COR-L47 (cell line): ENCODE results near the gene LRGUK.

ENCODE experiments used
- DNase-seq: peaks from one replicate; lab custom pipeline; 2025; lab: John Stamatoyannopoulos, UW

LRGUK gene

DNA sequence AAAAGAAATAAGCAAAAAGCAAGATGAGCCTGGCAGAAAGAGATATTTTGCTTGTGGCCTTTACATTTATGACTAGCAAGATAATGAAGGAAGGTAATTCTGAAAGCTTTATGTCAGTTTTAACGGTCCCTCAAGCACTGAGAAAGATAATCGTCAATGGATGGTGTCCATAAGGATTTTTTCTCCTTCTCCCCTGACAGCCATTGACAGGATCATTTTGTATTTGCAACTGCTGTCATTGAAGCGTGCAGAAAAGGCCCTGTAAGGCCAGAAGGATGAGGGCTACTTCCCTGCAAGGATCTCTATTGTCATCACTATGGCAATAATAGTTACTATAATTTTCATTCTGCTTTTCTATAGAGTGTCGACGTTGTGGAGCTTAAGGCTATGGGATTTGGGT, 994 bp upstream of the LRGUK start:
- no peak for DNase-seq

DNA sequence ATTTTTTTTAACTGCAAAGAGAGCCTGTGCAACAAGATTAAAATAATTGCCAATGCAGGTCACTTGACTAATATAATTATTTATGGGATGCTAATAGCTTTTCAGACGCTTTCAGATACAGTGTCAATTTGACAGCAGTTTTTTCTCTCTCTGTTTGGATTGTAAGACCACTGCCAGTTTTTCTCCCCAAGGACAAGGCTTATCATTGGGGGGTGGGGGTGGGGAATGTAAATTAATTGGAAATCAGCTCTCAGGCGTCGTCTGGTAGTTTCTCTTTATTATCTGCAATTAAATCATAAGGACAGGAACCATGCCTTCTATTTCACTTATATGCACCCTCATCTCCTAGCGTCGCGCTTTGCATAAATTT, 559 bp upstream of the LRGUK start:
- DNase-seq, result no peak

GRCh38 chr7:134128829-134129228, 1.7 kb downstream of the LRGUK start:
- no peak for DNase-seq

DNA sequence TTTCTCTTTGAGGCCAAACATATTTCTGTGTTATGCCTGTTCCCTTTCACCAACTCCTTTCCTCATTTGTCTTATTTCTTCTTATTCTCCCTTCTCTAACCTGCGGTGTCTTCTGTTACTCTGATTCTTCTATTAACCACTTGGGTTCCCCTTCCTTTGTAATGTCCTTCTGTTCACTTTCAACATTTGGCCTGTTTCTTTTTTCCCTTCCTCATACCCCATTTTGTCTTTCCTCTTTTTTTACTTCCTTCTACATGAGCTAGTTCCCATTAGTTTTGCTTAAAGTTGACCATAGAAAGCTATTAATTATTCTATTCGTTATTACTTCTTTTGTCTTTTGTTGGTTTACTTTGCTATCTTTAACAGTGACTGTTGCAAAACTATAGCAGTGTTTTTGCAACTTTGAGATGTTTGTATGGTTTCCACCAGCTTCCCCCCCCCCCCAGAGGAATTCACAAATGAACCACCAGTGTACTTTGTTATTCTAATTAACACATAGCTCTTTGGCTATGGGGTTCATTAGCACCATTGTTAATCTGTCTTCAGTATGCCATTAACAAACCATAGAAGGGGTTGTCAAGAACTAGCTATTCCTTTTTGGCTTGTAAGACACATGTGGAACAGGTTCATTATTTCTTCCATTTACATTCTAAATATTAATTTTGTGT, 2.9 kb downstream of the LRGUK start:
- DNase-seq, result no peak

GRCh38 chr7:134134004-134134403, 6.9 kb downstream of the LRGUK start:
- no peak for DNase-seq

DNA sequence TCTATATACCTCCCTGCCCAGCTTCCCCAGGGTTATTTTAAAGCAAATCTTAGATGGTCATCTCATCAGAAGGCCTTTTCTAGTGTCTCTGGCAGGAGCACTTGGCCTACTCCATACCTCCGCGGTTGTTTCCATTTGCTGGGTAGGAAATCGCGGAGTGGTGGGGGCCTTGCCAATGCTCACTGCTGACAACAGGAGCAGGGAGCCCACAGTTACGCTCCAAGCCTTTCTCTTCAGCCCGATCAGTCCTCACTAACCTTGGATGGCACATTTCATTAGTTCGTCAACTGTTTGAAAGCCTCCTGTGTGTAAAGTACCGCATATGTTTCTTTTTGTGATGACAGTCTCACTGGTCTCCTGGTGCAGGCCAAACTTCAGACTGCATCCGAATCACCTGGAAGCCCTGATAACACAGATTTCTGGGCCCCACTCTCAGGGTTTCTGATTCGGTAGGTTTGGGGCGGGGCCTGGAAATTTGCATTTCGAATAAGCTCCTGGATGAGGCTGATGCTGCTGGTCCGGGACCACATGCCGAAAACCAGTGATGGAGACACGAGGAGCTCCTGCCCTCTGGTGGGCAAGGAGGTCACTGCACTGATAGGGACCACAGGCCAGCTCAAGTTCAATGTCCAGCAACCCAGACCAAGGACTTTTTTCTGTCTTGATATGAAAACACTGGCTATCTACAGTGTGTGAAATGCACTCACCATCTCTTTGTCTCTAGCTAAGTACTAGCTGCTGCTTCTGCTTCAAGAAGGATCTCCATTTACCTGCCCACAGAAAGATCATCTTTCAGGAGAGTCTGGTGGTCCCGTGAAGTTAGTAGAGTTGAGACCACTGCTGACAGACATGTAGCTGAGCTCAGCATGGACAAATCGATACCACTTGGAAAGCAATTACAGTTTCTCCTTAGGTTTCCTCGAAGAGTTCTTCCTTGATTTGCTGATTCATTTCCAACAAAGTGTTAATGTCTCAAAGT, 14.0 kb downstream of the LRGUK start:
- DNase-seq, result peak; percentile 38

DNA sequence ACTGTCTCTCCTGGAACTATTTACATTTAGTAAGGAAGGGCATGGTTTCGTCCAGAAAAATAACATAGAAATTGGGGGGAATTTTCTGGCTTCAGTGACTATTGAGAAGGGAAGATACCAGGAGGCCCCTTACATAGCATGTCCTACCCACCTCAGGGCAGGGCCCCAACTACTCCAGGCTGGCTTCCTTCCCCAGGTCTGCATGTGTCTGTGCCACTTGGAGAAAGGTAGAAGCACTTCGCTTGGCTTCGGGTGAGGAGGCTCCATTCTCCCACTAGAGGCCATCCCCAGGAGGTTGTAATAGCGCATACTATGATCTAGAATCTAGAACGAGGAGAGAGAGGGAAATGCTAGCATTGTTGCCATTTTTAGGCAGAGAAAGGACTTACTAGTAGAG, 14.7 kb downstream of the LRGUK start:
- DNase-seq, result no peak

DNA sequence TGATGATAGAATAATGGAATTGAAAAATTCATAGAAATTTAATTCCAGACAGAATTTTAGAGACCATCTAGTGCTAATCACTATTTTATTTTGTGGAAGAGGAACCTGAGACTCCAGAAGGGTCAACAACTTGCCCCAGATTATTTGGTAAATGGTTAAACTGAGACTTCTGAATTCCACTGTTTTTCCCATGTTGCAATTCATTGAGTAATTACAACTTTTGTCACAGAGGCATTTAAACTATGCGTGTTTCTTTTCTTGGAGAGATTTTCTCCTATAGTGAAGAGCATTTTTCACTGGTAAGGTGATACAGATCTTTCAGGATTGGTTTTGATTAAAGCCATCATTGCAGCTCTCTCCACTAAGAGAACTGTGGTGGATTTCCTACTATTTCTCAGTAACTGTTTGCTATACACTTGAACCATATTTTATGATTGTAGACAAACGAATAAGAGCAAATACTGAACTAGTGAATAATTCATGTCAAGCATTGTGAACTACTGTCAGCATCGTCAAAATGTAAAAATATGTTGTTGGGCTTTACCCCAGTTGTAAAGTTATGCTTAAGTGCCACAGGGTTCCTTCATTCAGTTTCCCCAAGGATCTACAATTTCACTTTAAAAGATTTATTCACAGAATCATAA, 26.5 kb downstream of the LRGUK start:
- DNase-seq, result no peak

DNA sequence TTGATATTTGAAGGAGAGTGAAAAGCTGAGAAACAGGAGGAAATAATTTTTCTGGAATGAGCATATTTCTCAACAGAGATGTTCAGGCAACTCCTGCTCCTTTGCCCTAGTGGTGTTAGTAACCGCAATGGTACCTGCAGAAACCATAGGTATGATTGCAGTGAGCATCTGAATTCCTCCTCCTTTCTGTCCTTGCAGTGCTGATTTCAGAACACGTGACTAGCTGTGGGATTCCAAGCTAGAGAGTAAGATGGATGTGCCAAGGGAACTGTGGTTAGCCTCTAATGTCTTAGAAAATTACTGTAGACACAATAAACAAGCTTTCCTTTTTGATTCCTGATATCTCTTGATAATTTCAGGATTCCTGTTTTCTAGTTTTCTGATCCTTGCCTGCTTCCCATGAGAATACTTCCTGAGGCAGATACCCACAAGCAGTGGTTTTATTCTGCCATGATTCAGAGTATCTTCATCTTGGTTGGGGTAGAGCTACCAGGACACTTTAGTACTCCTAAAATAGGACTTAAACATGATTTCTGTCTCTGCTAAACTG, 27.5 kb downstream of the LRGUK start:
- DNase-seq, result no peak

- no peak for DNase-seq
Measured at GRCh38 chr7:134155206-134155605, 28.1 kb downstream of the LRGUK start.

GRCh38 chr7:134155871-134156270, 28.7 kb downstream of the LRGUK start:
- no peak for DNase-seq

GRCh38 chr7:134165252-134165651, 38.1 kb downstream of the LRGUK start:
- no peak for DNase-seq

- DNase-seq, result no peak
Measured at GRCh38 chr7:134167250-134167649, 40.1 kb downstream of the LRGUK start.

DNA sequence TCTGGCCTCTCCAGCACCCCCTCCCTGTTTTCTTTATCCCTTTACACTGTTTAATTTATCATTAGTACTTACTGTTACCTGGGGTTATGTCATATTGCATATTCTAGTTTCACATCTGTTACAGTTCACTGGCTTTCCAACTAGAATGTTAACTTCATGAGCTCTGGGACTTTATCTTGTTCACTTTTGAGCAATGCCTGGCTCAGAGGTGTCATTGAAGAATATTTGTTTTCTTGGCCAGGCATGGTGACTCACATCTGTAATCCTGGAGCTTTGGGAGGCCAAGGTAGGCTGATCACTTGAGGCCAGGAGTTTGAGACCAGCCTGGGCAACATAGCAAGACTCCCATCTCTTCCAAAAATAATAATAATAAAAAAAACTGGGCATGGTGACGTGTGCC, 40.7 kb downstream of the LRGUK start:
- no peak for DNase-seq

GRCh38 chr7:134174795-134175261, 47.7 kb downstream of the LRGUK start:
- no peak for DNase-seq

GRCh38 chr7:134175334-134176036, 48.3 kb downstream of the LRGUK start:
- no peak for DNase-seq

DNA sequence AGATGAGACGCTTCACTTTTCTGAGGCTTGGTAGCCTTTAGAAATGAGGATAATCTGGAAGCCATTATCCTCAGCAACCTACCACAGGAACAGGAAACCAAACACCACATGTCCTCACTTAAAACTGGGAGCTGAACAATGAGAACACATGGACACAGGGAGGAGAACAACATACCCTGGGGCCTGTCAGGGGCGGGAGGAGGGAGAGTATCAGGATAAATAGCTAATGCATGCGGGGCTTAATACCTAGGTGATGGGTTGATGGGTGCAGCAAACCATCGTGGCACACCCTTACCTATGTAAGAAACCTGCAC, 48.9 kb downstream of the LRGUK start:
- DNase-seq, result no peak

- DNase-seq, result no peak
Measured at GRCh38 chr7:134179036-134180011, 52.2 kb downstream of the LRGUK start.

- DNase-seq, result no peak
Measured at GRCh38 chr7:134180376-134180775, 53.2 kb downstream of the LRGUK start.

GRCh38 chr7:134182078-134182477, 54.9 kb downstream of the LRGUK start:
- DNase-seq, result no peak

GRCh38 chr7:134184767-134185166, 57.6 kb downstream of the LRGUK start:
- DNase-seq, result no peak
